ENCODE results near the gene FAM107B. TPM values are rescaled to one million over a fixed set of nuclear protein-coding genes. Genes with fewer than 3 reads are reported as not detected.

Gene FAM107B
- total and polyA plus RNA-seq, 11 donors, result 1.9 to 27.6 (median 4.9) TPM

- WGBS, 4 donors, result 90 to 95% (median 93%) methylated on average over 8 of the region's 8 CpGs
Measured at GRCh38 chr10:14758994-14759664, 15.6 kb downstream of the FAM107B start.

DNA sequence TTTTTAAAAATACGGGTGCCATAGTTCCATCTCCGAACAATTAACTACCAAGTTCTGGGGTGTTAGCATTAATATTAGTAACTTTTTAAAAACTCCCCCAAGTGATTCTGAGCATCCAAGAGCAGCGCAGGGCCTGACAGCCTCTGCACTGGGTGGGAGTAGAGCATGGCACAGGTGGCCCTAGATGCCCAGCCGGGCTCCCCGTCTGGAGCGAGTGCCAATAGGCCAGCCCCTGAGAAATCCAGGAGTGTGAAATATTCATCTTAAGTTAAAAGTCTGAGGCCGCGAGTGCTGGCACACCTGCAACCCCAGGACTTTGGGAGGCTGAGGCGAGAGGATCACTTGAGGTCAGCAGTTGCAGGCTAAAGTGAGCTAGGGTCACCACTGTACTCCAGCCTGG lies 16.2 kb downstream of the FAM107B start:
- no peak for ATAC-seq
- no peaks in the 10 kb centered on the region for H3K4me1 ChIP-seq
- intact Hi-C loops (cut with DNase I), result loop anchor here in 1 of 10 donors (10.0 kb wide), 1 partner anchor 104 kb away; no protein-coding TSS in a partner anchor
- TF ChIP-seq CTCF (IDR thresholded peaks at IDR 0.05), result no peak
- TF ChIP-seq POLR2A (IDR thresholded peaks at IDR 0.05), result no peak
- no peak for DNase-seq
- no peaks in the 10 kb centered on the region for H3K9me3 ChIP-seq
- H3K27me3 ChIP-seq, result no peaks in the 10 kb centered on the region
- no peak overlapping the region for H3K4me3 ChIP-seq
- H3K36me3 ChIP-seq, result no peaks in the 10 kb centered on the region
- H3K27ac ChIP-seq, result no peak overlapping the region
- 95 to 98% (median 96%) methylated on average over 9 of the region's 9 CpGs for WGBS, 4 donors

More at GRCh38 chr10:14758994-14759664, 15.6 kb downstream of the FAM107B start:
- Histone ChIP-seq H3K9me3 (no peaks in the 10 kb centered on the region), H3K27ac (no peak overlapping the region), H3K4me1 (no peaks in the 10 kb centered on the region), H3K36me3 (no peaks in the 10 kb centered on the region), H3K4me3 (no peak overlapping the region), H3K27me3 (no peaks in the 10 kb centered on the region)
- DNase-seq (no peak), ATAC-seq (peak in 1 of 4 donors; percentile 49)
- intact Hi-C loops (cut with DNase I), result loop anchor here in 1 of 10 donors (10.0 kb wide), 1 partner anchor 104 kb away; no protein-coding TSS in a partner anchor
- TF ChIP-seq CTCF (IDR thresholded peaks at IDR 0.05) (peak in 1 of 12 donors; percentile 12), POLR2A (IDR thresholded peaks at IDR 0.05) (no peak)

DNA sequence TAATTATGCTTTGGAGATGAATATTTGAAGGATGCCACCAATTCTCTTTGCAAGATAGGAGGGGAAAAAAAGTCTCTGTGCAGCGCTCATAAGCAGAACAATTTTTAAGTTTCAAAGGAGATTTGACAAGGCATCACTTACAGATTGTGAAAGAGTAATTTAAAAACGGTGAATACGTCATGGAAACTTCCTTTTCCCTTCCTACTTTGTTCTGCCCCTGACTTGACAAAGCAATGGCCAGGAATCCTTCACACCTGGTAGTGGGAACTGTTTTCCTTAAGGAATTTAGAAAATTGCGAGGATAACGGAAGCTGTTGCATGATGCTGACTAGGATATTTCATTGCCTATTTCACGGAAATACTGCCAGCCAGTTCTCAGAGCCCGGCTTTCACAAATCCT lies 16.7 kb downstream of the FAM107B start:
- no peaks in the 10 kb centered on the region for H3K36me3 ChIP-seq
- no peak for TF ChIP-seq CTCF (IDR thresholded peaks at IDR 0.05)
- DNase-seq (no peak), ATAC-seq (no peak)
- WGBS, 4 donors, result 82 to 85% (median 83%) methylated on average over 7 of the region's 7 CpGs
- H3K27ac ChIP-seq, result no peak overlapping the region
- intact Hi-C loops (cut with DNase I), result loop anchor here in 1 of 10 donors (10.0 kb wide), 1 partner anchor 103 kb away; no protein-coding TSS in a partner anchor
- no peaks in the 10 kb centered on the region for H3K9me3 ChIP-seq
- no peak overlapping the region for H3K4me3 ChIP-seq
- peaks cover 0 to 5% (median 0%) of the 10 kb centered on the region in 12 donors for H3K4me1 ChIP-seq
- no peaks in the 10 kb centered on the region for H3K27me3 ChIP-seq

- Histone ChIP-seq H3K9me3 (no peaks in the 10 kb centered on the region), H3K4me3 (no peak overlapping the region), H3K4me1 (peaks cover 0 to 9% (median 0%) of the 10 kb centered on the region in 12 donors), H3K27me3 (no peaks in the 10 kb centered on the region), H3K27ac (no peak overlapping the region), H3K36me3 (no peaks in the 10 kb centered on the region)
- ATAC-seq (peak in 1 of 4 donors; percentile 44), DNase-seq (no peak)
- WGBS, 4 donors, result 69 to 86% (median 79%) methylated on average over 6 of the region's 6 CpGs
- TF ChIP-seq CTCF (IDR thresholded peaks at IDR 0.05), result no peak
- TF ChIP-seq POLR2A (IDR thresholded peaks at IDR 0.05), result no peak
- intact Hi-C loops (cut with DNase I), result loop anchor here in 1 of 10 donors (10.0 kb wide), 1 partner anchor 103 kb away; no protein-coding TSS in a partner anchor
Measured at GRCh38 chr10:14757394-14757793, 17.3 kb downstream of the FAM107B start.

All from heart left ventricle (tissue), 16 donors.